T47D (cell line): ENCODE data around the gene DTD1.

Experiments used
- DNase-seq, 2 experiments: peaks; one replicate each; pipeline versions ENCODE4 v3.0.0 to v3.0.0-alpha.2; 2011 to 2012; ENCODE audit warnings: low read depth in 1 of 2, low spot score in 1 of 2
- JUND ChIP-seq: IDR thresholded peaks from 2 replicates; pipeline ENCODE4 v1.6.1; 2012; ENCODE audit warnings: low read depth
- in situ Hi-C: cut with HindIII; loops from 2 replicates; pipeline ENCODE4 v1.10.0; 2016; ENCODE audit warnings: low sequenced_read_pairs, low pct_unique_long_range_greater_than_20kb

DTD1 gene

DNA sequence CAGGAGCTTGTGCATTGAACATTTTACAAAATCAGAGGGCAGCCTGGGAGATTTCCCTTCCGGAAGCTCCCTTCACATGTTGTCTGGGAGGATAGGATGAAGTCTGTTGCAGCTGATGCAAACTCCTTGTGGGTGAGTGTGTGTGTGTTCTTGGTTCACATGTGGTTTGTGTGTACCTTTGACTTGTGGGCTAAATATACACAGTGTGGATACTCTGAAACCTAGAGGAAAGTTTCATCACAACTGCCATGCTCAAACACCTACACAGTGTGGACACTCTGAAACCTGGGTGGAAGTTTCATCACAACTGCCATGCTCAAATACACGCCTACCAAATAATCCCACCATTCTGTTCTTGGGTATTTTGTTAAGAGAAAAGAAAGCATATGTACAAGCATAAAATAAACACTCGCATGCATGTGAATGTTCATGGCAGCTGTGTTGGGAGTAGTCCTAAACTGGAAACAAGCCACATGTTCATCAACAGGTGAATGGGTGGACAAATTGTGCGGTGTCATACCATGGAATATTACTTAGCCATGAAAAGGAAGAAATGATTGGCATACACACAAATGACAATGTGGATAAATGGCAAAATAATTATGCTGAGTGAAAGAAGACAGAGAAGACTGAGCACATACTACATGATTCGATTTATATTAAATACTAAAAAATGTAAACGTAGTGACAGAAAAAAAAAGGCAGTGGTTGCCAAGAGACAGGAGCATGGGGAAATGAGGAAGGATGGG, 227.5 kb downstream of the DTD1 start:
- in situ Hi-C loops: no loop called here
- TF ChIP-seq JUND: no peak
- no peak for DNase-seq
